Chondrocyte (in vitro differentiated cells): Measurements from ENCODE around the gene LPP. TPM values are rescaled to one million over a fixed set of nuclear protein-coding genes. Genes with fewer than 3 reads are reported as not detected.

Experiments
- DNase-seq: peaks from one replicate; pipeline ENCODE4 v3.0.0; 2021; ENCODE audit warnings: mixed read lengths, low spot score
- H3K27ac Mint-ChIP-seq: one replicate; pipeline ENCODE4 v1.8.0; 2021; ENCODE audit warnings: mild to moderate bottlenecking, moderate library complexity, mixed read lengths; ENCODE audit not compliant: unreplicated experiment
- H3K27me3 Mint-ChIP-seq: 2 replicates; pipeline ENCODE4 v1.8.0; 2021; ENCODE audit warnings: low read depth, mixed read lengths
- H3K36me3 Mint-ChIP-seq: 2 replicates; pipeline ENCODE4 v1.8.0; 2021; ENCODE audit warnings: low read depth, mixed read lengths
- H3K4me1 Mint-ChIP-seq: 2 replicates; pipeline ENCODE4 v1.8.0; 2021; ENCODE audit warnings: low read depth, mild to moderate bottlenecking, mixed read lengths
- H3K4me3 Mint-ChIP-seq: one replicate; pipeline ENCODE4 v1.8.0; 2021; ENCODE audit warnings: mild to moderate bottlenecking, moderate library complexity, mixed read lengths; ENCODE audit not compliant: unreplicated experiment
- H3K9me3 Mint-ChIP-seq: 2 replicates; pipeline ENCODE4 v1.8.0; 2021; ENCODE audit warnings: low read depth, mixed read lengths
- CTCF ChIP-seq: fragments of 200-600 bp; sonication (generic); IDR thresholded peaks from 2 replicates; pipeline ENCODE4 v1.5.0; 2021; ENCODE audit warnings: antibody characterized with exemption, mild to moderate bottlenecking, moderate library complexity
- total RNA-seq: library from RNA; stranded (reverse); gene quantifications from 3 replicates; pipeline ENCODE4 v1.2.1, GENCODE V29; 2021

Gene LPP
- total RNA-seq, 1 donor from 2014 or later = 295 TPM

GRCh38 chr3:188575501-188575900, 421.5 kb downstream of the LPP start:
- no peaks in the 10 kb centered on the region for H3K9me3 Mint-ChIP-seq
- H3K4me1 Mint-ChIP-seq = peaks cover 52% of the 10 kb centered on the region
- DNase-seq = no peak
- H3K27ac Mint-ChIP-seq = no peak overlapping the region
- H3K36me3 Mint-ChIP-seq = peaks cover 3% of the 10 kb centered on the region
- no peak overlapping the region for H3K4me3 Mint-ChIP-seq
- no peaks in the 10 kb centered on the region for H3K27me3 Mint-ChIP-seq
- no peak for TF ChIP-seq CTCF

DNA sequence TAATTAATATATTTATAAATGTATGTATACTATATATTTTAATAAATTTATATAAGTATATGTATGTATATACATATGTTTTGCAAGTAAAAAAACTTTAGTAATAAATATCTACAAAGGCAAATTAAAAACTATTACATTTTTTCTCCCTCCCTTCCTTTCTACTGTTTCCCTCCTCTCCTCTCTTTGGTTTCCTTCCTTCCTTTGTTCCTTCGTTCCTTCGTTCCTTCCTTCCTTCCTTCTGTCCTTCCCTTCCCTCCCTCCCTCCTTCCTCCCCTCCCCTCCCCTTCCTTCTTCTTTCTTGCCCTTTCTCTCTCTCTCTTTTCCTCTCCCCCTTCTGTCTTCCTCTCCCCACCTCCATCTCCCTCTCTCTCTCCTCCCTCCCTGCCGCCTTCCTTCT, 423.6 kb downstream of the LPP start:
- no peak for TF ChIP-seq CTCF
- no peak for DNase-seq
- H3K9me3 Mint-ChIP-seq = no peaks in the 10 kb centered on the region
- peaks cover 3% of the 10 kb centered on the region for H3K36me3 Mint-ChIP-seq
- H3K4me3 Mint-ChIP-seq = no peak overlapping the region
- H3K27me3 Mint-ChIP-seq = no peaks in the 10 kb centered on the region
- H3K27ac Mint-ChIP-seq = peak overlapping the region; percentile 92
- H3K4me1 Mint-ChIP-seq = peaks cover 45% of the 10 kb centered on the region

GRCh38 chr3:188578576-188579363, 424.8 kb downstream of the LPP start:
- H3K4me1 Mint-ChIP-seq = peaks cover 41% of the 10 kb centered on the region
- H3K9me3 Mint-ChIP-seq = no peaks in the 10 kb centered on the region
- H3K27ac Mint-ChIP-seq = peak overlapping the region; percentile 92
- H3K4me3 Mint-ChIP-seq = peak overlapping the region; percentile 3
- TF ChIP-seq CTCF = no peak
- peaks cover 3% of the 10 kb centered on the region for H3K36me3 Mint-ChIP-seq
- no peaks in the 10 kb centered on the region for H3K27me3 Mint-ChIP-seq
- DNase-seq = no peak

DNA sequence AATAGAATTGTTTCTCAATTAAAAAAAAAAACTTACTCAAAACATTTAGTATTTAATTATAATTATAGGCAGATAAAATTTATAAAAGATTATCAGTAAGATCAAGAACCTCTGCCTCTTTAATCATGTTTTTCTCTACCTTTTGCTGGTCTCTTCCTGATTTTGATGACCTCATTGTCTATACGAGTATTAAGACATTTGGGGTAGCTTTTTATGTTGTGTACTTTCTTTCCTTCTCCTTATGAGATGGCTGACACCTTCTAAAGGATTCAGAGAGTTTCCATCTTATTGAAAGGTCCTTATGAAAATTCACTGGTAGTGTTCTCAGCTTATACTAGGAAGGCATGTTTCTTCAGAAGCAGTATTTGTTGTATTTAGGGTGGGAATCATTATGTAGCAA, 426.3 kb downstream of the LPP start:
- Mint-ChIP-seq H3K4me1 (peaks cover 31% of the 10 kb centered on the region), H3K27ac (no peak overlapping the region), H3K27me3 (no peaks in the 10 kb centered on the region), H3K4me3 (no peak overlapping the region), H3K36me3 (peaks cover 3% of the 10 kb centered on the region), H3K9me3 (no peaks in the 10 kb centered on the region)
- DNase-seq = no peak
- no peak for TF ChIP-seq CTCF

DNA sequence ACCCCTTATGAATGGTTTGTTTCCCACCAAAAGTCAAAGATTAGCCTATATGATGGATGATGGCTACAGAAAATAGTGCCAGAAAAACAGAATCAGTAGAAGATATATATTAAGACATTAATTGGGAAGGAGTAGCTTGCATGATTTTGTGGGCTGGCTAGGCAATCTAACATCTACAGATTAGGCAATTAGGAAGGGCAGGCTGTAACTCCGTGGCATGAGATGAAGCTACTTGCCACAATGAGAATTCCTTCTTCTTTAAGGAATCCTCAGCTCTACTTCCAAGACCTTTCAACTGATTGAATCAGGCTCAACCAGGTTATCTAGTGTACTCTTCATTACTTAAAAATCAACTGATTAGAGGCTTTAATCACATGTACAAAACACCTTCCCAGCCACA, 426.7 kb downstream of the LPP start:
- Mint-ChIP-seq H3K4me1 (peaks cover 26% of the 10 kb centered on the region), H3K9me3 (no peaks in the 10 kb centered on the region), H3K27me3 (no peaks in the 10 kb centered on the region), H3K27ac (no peak overlapping the region), H3K4me3 (no peak overlapping the region), H3K36me3 (peaks cover 3% of the 10 kb centered on the region)
- TF ChIP-seq CTCF = no peak
- DNase-seq = no peak
